ENCODE data around the gene GPR152. TPM values are rescaled to one million over a fixed set of nuclear protein-coding genes. Genes with fewer than 3 reads are reported as not detected.
A peak's percentile ranks its signal among the peaks of the same experiment; 100 is the strongest.

The GPR152 gene
- total and polyA plus RNA-seq, 2 donors (not counting 3 experiments of a cell fraction or from before 2014, with no cell fraction given): not detected

- Histone ChIP-seq H3K9ac (replicated peaks; ENCODE audit: extremely low read depth, insufficient read depth, low read length) (peak overlapping the region; percentile 54), H3K9me3 (replicated peaks; ENCODE audit: control insufficient read depth, insufficient read depth, low read length) (no peaks in the 10 kb centered on the region), H3K79me2 (ENCODE audit: control insufficient read depth, insufficient read depth, low read length) (no peaks in the 10 kb centered on the region), H3K36me3 (ENCODE audit: control insufficient read depth in 2 of 2, extremely low read depth in 1 of 2, insufficient read depth in 2 of 2, low read length in 2 of 2) (no peaks in the 10 kb centered on the region), H3K4me2 (ENCODE audit: insufficient read depth, low read length) (peak overlapping the region; percentile 52), H3K27me3 (ENCODE audit: control insufficient read depth in 2 of 2, insufficient read depth in 2 of 2, low read length in 2 of 2) (no peaks in the 10 kb centered on the region), H2AFZ (ENCODE audit: low read depth, low read length) (no peak overlapping the region), H3K9me1 (replicated peaks; ENCODE audit: control insufficient read depth, extremely low read depth, insufficient read depth, low read length) (no peaks in the 10 kb centered on the region), H3K4me1 (ENCODE audit: control insufficient read depth, extremely low read depth, insufficient read depth, low read length) (peaks cover 19% of the 10 kb centered on the region), H3K27ac (ENCODE audit: insufficient read depth, low read depth, low read length) (no peak overlapping the region), H4K20me1 (replicated peaks; ENCODE audit: control insufficient read depth, extremely low read depth, insufficient read depth, low read length) (no peaks in the 10 kb centered on the region), H3K4me3 (replicated peaks in 1 of 3; ENCODE audit: insufficient read depth in 1 of 3, low read depth in 1 of 3, low read length in 3 of 3) (peak overlapping the region; percentile 64 to 79 (median 73))
- ChIA-PET CTCF (interaction anchor here (0.8 to 2.6 kb wide), 7 partner anchors 8 to 123 kb away, joined by 3 to 26 read pairs (median 4); partner anchors contain the start of genes AIP, GPR152 and PPP1CA), POLR2A (interaction anchor here (0.6 kb wide), 1 partner anchor 112 kb away, joined by 7 read pairs; no protein-coding TSS in a partner anchor)
- intact Hi-C loops (cut with micrococcal nuclease): loop anchor here (2.0 to 5.0 kb wide), 3 partner anchors 40 to 116 kb away; partner anchors contain the start of genes POLD4 and RPS6KB2
- TF ChIP-seq GATA2 (IDR thresholded peaks at IDR 0.05; ENCODE audit: insufficient read depth, insufficient read length, low read depth, low read length): no peak
- no peak for TF ChIP-seq CTCF (IDR thresholded peaks at IDR 0.05; ENCODE audit: extremely low read depth in 1 of 2, insufficient read depth in 1 of 2, low read depth in 1 of 2, low read length in 2 of 2)
- TF ChIP-seq MAX (IDR thresholded peaks at IDR 0.05; ENCODE audit: insufficient read depth, insufficient read length): no peak
- TF ChIP-seq FOS (IDR thresholded peaks at IDR 0.05; ENCODE audit: borderline replicate concordance, insufficient read depth, low read length): no peak
- TF ChIP-seq MYC (IDR thresholded peaks at IDR 0.05; ENCODE audit: low read depth, low read length): no peak
- TF ChIP-seq EZH2 (IDR thresholded peaks at IDR 0.05; ENCODE audit: borderline replicate concordance, low read depth, low read length, severe bottlenecking): no peak
- TF ChIP-seq POLR2A (IDR thresholded peaks at IDR 0.05; ENCODE audit: low read depth, low read length): no peak
- no peak for TF ChIP-seq JUN (IDR thresholded peaks at IDR 0.05; ENCODE audit: borderline replicate concordance, insufficient read depth, insufficient read length, low read depth)
- no peak for TF ChIP-seq POLR2AphosphoS5 (IDR thresholded peaks at IDR 0.05; ENCODE audit: insufficient read depth, low read depth, low read length)
- TSS peak; percentile 23 for BruUV-seq (replicated peaks)
- FAIRE-seq: no peak
- DNase-seq (ENCODE audit: low read depth, low spot score): no peak
- dilution Hi-C loops (cut with MboI; ENCODE audit: extremely low pct_ligation_motif_present, low sequenced_read_pairs): no loop called here
Measured at GRCh38 chr11:67468456-67468758, 15.9 kb upstream of the GPR152 start.

Data from endothelial cell of umbilical vein (primary cell).